Measurements from ENCODE around the gene TPSAB1.

DNA sequence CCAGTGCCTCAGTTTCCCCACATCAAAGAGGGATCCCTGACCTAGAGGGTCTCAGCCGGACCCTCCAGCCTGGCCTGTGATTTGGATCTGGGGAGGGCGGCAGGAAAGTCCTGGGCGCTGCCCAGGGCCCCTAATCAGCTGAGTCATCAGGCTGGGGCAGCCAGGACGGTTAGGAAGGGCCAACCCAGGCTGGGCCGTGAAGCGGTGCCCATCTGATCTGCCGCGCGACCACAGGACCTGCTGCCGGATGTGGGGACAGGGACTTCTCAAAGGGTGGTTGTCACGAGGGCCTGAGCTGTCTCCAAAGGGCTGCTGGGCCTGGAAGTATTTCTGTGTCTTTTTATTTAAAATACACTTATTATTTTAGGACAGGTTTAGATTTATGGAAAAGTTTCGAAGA is 4.4 kb downstream of the TPSAB1 start:
- TF ChIP-seq, protein P1, sequence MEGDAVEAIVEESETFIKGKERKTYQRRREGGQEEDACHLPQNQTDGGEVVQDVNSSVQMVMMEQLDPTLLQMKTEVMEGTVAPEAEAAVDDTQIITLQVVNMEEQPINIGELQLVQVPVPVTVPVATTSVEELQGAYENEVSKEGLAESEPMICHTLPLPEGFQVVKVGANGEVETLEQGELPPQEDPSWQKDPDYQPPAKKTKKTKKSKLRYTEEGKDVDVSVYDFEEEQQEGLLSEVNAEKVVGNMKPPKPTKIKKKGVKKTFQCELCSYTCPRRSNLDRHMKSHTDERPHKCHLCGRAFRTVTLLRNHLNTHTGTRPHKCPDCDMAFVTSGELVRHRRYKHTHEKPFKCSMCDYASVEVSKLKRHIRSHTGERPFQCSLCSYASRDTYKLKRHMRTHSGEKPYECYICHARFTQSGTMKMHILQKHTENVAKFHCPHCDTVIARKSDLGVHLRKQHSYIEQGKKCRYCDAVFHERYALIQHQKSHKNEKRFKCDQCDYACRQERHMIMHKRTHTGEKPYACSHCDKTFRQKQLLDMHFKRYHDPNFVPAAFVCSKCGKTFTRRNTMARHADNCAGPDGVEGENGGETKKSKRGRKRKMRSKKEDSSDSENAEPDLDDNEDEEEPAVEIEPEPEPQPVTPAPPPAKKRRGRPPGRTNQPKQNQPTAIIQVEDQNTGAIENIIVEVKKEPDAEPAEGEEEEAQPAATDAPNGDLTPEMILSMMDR (IDR thresholded peaks at IDR 0.05; ENCODE audit: extremely low read depth in 1 of 2, insufficient read depth in 1 of 2, low read depth in 1 of 2, low read length in 2 of 2) = no peak
- TF ChIP-seq POLR2AphosphoS5 (IDR thresholded peaks at IDR 0.05; ENCODE audit: insufficient read depth, low read depth, low read length) (no peak), POLR2A (IDR thresholded peaks at IDR 0.05; ENCODE audit: low read depth, low read length) (no peak), EZH2 (IDR thresholded peaks at IDR 0.05; ENCODE audit: borderline replicate concordance, low read depth, low read length, severe bottlenecking) (no peak), FOS (IDR thresholded peaks at IDR 0.05; ENCODE audit: borderline replicate concordance, insufficient read depth, low read length) (no peak), MYC (IDR thresholded peaks at IDR 0.05; ENCODE audit: low read depth, low read length) (no peak), JUN (IDR thresholded peaks at IDR 0.05; ENCODE audit: borderline replicate concordance, insufficient read depth, insufficient read length, low read depth) (no peak)
- TF ChIP-seq, protein P2, sequence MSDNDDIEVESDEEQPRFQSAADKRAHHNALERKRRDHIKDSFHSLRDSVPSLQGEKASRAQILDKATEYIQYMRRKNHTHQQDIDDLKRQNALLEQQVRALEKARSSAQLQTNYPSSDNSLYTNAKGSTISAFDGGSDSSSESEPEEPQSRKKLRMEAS (IDR thresholded peaks at IDR 0.05; ENCODE audit: insufficient read depth, insufficient read length) = no peak
